Measurements from ENCODE around the gene B3GALT5.

The B3GALT5 gene

GRCh38 chr21:39696196-39696595 lies 83.5 kb downstream of the B3GALT5 start:
- no peak for DNase-seq (ENCODE audit: low read depth)

- no peak for DNase-seq (ENCODE audit: low read depth)
Observed at GRCh38 chr21:39696618-39697017, 83.9 kb downstream of the B3GALT5 start.

- DNase-seq (ENCODE audit: low read depth), result no peak
Observed at GRCh38 chr21:39700318-39700717, 87.6 kb downstream of the B3GALT5 start.

GRCh38 chr21:39703578-39703977 lies 90.8 kb downstream of the B3GALT5 start:
- no peak for DNase-seq (ENCODE audit: low read depth)

- DNase-seq (ENCODE audit: low read depth), result no peak
Observed at GRCh38 chr21:39705849-39706248, 93.1 kb downstream of the B3GALT5 start.

GRCh38 chr21:39707316-39707715 lies 94.6 kb downstream of the B3GALT5 start:
- no peak for DNase-seq (ENCODE audit: low read depth)

- DNase-seq (ENCODE audit: low read depth), result no peak
Observed at GRCh38 chr21:39710866-39711265, 98.1 kb downstream of the B3GALT5 start.

- DNase-seq (ENCODE audit: low read depth), result no peak
Observed at GRCh38 chr21:39712273-39712672, 99.5 kb downstream of the B3GALT5 start.

- no peak for DNase-seq (ENCODE audit: low read depth)
Observed at GRCh38 chr21:39712976-39713375, 100.2 kb downstream of the B3GALT5 start.

GRCh38 chr21:39713905-39714304 lies 101.2 kb downstream of the B3GALT5 start:
- no peak for DNase-seq (ENCODE audit: low read depth)

GRCh38 chr21:39714331-39714730 lies 101.6 kb downstream of the B3GALT5 start:
- no peak for DNase-seq (ENCODE audit: low read depth)

GRCh38 chr21:39715804-39716397 lies 103.2 kb downstream of the B3GALT5 start:
- no peak for DNase-seq (ENCODE audit: low read depth)

- DNase-seq (ENCODE audit: low read depth), result no peak
Observed at GRCh38 chr21:39720126-39720778, 107.5 kb downstream of the B3GALT5 start.

- DNase-seq (ENCODE audit: low read depth), result no peak
Observed at GRCh38 chr21:39721885-39722284, 109.1 kb downstream of the B3GALT5 start.

Data from fibroblast of gingiva (primary cell).